GM18520 (cell line): ENCODE measurements around the gene GRIK4.

Source experiments
- ATAC-seq: cut with Tn5 transposase; IDR thresholded peaks from one replicate; pipeline ENCODE4 v1.9.1; 2021; ENCODE audit not compliant: unreplicated experiment

Gene GRIK4

DNA sequence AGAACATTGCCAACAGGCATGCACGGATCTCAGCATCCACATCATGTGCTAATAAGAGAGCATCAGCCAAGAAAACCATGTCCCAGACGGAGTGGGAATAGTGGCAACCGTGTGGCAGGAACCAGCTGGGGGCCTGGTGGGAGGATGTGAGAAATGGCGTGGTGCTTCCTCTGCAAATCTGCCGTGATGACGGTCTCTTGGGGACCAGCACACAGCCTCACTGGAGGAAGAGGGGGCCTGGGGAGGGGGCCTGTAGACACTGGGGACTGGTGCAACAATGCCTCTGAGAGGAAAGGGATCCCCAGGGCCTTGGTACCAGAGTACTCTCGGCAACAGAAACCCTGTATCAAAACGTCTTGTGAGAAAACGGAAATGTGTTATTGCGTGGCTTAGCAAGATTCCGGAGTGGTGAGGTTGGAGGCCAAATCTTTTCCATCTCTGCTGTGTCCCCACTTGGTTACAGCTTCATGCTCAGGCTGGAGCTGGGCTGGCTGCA, 358.0 kb downstream of the GRIK4 start:
- no peak for ATAC-seq

DNA sequence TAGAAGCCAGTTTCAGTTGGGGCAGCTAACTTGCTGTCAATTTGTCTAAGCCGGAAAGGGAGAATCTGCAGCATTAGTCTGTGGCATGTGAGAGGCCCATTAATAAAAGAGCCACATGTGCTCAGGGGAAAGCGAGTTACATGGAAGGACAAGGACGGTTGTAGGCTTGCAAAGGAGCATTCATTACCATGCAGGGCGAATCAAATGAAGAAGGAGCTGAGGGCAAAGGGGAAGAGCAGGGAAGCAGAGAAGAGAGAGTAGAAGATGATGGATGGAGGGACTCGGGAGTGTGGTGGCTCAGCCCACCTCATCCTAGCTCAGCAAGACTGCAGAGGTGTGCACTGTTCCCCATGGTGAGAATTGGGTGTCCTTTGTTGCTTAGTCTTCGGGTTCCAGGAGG, 359.6 kb downstream of the GRIK4 start:
- ATAC-seq = no peak

DNA sequence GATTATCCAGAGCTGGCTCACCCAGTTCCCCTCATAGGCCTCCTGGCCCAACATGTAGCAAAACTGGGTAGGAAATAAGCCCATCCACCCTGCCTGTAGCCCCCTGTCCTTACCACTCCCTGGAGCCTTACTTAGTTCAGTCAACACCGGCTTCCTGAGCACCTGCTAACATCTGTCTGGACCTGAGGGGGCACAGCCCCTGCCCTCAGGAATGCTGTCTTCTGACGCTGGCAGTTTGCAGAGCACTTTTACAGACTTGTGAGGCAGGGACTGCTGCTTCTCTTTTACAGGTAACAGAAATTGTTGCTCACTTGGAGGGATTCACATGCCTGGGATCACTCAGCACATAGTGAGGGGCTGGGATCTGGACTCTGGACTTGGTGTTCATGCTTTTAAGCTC, 360.4 kb downstream of the GRIK4 start:
- ATAC-seq = no peak

DNA sequence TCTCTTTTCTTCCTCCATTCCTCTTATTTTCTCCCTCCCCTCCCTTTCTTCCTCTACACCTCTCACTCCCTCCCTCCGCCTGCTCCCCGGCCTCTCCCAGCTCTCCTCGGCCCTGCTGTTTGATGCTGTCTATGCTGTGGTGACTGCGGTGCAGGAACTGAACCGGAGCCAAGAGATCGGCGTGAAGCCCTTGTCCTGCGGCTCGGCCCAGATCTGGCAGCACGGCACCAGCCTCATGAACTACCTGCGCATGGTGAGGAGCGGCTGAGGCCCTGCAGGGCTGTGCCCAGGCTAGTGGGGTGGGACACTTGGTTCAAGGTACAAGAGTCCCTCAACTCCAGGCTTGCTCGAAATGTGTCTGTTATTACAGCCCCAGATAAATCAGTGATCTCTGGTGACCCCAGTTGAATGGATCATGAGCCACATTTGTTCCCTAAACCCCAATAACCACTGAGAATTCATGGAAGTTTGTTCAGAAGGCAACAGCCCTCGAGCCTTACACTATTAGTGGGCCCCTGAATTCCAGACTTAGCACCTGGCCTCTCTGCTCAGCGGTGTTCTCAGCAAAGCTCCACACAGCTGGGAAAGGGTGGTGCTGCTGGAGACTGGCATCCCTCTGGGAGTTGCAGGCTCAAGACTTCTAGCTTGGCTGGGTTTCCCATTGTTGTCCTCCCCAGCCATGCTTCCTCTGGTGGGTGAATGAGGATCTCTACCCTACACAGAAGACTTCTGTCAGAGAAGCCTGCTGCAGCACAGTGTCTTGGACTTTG, 362.6 kb downstream of the GRIK4 start:
- ATAC-seq = no peak

DNA sequence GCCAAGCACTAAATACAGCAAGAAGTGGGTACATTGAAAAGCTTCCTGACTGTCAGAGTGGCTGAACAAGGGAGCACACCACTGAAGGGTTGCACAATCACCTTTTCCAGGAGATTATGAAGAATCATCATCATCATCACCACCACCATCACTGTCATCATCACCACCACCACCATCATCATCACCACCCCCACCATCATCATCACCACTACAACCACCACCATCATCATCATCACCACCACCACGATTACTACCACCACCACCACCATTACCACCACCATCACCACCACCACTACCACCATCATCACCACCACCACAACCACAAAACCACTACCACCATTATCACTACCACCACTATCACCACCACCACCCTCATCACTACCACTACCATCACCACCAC, 364.4 kb downstream of the GRIK4 start:
- ATAC-seq = no peak

DNA sequence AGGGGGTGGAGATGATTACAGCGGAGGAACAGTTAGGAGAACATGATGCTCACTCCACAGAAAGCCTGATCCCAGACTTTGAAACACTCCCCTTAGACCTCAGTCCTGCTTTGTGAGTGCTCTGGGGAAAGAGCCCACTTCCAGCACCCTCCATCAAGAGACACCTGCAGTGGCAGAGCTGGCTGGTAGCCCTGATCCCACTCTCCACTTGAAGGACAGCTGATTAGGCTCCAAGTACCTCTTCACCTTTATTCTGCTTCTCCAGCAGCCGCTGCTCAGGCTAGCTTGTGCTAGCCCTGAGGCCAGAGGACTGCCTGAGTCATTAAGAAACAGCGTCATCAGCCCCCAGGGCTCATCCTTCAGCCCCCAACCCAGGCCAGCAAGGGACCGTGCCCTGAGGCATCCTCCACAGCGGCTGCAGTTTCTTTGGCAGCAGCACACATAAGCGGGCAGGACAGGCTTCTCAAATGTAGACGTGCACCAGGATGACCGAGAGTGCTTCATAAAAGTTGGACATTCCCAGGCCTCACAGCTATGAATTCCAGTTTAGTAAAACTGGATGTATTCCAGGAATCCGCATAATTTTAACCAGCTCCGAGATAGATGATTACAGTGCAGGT, 366.3 kb downstream of the GRIK4 start:
- ATAC-seq = no peak

DNA sequence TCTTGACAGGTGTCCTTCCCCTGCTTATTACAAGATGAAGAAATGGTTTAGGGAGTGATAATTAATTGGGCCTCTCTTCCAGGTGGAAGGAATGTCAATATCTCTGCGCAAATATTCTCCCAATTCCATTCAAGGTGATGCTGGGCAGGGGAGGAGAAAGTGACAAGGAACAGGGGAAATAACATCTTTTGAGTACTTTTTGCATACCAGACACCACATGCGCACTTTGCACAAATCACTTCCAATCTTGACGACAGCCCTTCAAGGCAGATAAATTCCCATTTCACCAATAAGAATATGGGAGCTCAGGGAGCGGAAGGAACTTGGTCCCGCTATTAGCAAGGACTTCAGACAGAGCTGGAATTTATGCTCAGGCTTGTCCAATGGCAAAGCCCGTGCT, 367.2 kb downstream of the GRIK4 start:
- ATAC-seq = no peak

DNA sequence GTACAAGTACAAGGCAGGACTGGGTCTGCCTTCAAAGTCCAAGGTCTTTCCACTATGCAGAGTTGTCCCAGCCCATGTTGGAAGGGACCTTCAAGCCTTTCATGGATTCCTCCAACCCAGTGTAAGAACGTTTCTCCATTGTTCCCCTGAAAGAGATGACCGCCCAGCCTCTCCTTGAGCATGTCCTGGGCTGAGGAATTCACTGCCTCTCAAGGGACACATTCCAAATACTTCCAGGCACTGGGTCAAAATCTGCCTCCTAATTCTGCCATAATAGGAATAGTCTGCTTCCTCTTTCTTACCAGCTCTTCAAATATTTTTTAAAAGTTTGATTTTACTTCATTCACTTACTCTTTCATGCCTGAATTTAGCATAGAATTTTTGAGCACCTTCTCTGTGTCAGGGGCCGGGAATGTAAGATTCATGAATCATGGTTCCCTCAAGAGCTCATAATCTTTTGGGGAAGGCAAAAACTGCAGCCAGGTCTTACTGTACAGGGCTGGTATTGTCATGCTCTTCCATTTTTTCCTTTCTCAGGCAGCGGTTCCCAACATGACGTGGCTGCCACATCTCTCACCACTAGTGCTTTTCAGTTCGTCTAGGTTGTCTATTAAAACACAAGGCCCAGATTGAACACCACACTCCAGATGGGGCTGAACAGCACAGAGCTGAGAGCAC, 369.1 kb downstream of the GRIK4 start:
- no peak for ATAC-seq

DNA sequence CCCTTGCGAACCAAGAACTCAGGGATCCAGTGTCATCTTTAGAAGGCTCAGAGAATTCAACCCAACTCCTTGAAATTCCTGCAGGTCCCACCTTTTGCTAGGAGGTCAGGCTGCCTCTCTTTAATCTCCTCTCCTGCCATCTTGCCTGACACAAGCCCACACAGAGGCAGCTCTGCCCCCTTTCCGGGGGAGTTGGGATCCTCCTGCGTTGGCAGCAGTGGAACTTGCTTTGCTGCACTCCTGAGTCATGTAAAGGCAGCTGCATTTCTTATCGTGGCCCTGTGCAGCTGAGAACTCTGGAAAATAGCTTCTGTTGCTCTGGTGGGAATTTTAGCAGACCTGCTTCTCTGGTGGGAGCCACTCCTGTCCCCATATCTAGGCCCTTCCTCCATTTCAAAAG, 370.0 kb downstream of the GRIK4 start:
- no peak for ATAC-seq

DNA sequence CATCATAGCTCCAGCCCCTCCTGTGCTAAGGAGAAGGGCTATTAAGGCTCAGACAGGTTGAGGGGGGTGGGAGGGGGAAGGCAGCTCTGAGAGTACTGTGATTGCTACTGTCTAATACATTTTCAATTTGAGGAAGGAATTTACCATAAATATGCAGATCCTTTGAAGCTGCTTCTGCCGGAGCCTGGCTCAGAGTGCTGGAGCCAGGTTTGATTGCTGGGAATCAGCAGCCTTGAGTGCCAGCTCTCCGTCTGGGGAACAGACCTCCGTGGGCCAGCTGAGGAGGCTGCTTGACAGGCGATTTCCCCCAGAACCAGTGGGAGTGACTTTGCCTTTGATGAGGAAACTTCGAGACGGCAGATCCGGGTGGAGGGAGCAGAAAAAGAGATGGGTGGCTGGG, 370.6 kb downstream of the GRIK4 start:
- no peak for ATAC-seq

DNA sequence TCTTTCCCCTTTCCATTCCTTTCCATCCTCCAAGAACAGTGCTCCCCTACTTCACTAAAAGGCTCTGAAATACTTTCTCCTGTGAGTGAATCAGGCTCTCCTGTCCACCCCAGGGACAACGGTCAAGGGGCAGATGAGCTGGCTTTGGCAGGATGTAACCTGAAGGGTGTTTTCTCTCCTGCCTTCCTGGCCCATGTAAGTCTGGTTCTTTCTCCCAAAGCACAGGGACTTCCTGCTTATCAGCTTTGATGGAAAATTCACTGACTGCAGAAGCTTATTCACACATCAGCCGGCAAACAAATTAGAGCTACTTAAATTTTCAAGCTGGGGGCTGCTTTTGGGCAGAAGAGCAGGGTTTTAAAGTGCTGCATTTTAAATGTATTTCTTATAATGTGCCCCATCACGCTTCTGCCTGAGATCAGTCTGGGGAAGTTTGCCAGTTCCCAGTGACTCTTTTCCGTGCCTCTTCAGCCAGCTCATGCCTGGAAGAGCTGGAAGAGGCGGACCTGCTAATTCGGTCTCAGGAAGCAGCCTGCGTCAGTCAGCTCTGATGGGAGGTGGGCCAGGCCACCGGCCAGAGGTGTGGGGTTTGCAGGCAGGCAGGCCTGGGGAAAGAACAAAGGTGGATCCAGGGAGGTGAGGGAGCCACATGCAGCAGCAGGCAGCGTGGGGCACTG, 372.0 kb downstream of the GRIK4 start:
- ATAC-seq = no peak

DNA sequence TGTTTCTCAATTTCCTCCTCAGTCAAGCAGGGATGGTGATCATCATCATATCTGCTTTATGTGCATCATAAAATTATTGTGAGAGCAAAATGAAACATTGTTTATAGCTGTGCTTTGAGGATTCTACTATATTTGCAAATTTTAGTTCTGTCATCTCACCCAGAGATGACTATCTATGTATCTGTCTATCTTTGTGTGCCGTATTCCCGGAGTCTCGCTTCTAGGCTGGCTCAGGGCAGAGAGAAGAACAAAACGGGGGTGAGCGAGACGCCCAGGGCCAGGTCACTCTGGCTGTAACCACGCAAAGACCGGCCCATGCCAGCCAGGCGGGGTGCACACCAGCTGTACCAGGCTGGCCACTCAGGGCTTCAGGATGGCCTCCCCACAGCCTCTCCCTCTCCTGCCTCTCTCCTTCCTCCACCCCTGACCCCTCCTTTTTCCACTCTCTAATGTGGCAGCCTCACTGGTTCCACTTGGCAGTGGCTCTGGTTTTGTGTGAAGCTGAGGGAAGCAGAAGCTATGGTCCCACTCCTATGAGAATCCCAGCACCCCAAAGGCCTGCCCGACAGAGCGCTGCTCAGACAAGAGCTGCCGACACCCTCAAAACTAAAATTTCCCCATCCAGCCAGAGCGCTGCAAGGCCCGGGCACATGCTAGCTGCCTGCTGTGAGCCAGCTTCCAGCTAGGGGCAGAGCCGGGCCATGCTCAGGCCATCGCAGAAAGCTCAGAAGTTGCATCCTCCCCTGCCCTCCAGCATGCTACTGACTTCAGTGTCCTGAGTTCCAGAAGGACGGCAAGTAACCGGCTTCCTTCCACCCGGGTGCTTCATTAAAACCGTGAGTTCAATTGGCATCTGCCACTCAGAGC, 372.8 kb downstream of the GRIK4 start:
- ATAC-seq = no peak

DNA sequence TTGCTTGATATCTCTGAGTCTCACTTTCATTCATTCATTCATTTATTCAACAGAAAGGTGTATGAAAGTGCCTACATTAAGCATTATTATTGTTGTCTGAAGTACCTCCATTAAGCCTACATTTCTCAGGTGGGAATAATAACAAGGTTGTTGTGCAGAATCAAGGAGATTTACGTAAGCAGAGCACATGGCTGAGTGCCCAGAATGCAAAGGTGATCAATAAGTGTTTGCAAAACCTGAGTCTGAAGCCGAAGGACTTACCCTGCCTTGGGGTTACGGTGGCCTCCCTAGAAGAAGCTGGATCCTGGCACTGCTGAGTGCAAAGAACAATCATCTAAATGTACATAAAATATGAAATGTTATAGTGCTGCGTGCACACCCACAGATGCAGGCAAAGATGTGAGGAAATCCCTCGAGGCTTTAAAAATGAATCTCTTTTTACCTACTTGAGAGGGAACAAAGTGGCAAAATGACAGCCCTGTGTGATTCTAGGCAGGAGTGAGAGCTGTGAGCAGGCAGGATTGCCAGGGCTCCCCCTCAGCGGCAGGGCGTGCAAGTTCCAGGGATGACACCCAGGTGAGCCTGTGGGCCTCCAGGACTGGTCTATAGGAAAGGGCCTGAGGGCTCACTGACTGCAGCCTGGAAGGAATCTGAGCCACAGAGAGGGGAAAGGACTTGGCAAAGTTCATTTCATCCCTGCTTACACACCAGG, 379.2 kb downstream of the GRIK4 start:
- no peak for ATAC-seq

DNA sequence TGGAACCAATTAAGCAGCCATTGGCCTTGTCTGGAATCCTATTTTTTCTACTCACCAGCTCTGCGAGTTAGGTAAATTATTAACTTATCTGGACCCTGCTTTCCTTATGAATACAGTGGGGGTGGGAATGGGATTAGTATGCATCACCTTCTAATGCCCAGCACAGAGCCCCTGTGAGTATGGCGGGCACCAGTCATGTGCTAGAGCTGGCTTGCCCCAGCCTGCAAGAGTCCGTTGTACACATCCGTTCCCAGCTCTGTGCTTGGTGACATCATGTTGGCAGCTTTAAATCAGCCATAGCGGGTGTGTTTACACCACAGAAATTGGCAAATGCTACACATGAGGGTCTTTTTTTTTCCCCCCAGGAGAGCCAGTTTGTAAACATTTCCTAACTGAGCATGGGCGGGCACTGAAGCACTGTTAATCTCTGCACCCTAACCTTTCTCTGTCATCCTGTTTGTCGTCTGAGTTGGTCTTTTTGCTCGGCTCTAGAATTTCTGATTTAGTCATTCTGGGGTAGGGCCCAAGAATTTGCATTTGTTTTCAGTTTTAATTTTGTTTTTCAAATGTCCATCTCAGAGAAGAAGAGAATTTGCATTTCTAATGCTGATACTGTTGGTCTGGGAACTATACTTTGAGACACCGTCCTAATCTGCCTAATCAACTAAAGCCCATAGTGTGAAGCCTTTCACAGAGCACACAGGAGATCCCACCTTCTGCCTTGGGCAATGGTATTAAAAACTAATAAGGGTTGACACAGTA, 382.1 kb downstream of the GRIK4 start:
- ATAC-seq = peak; percentile 79

DNA sequence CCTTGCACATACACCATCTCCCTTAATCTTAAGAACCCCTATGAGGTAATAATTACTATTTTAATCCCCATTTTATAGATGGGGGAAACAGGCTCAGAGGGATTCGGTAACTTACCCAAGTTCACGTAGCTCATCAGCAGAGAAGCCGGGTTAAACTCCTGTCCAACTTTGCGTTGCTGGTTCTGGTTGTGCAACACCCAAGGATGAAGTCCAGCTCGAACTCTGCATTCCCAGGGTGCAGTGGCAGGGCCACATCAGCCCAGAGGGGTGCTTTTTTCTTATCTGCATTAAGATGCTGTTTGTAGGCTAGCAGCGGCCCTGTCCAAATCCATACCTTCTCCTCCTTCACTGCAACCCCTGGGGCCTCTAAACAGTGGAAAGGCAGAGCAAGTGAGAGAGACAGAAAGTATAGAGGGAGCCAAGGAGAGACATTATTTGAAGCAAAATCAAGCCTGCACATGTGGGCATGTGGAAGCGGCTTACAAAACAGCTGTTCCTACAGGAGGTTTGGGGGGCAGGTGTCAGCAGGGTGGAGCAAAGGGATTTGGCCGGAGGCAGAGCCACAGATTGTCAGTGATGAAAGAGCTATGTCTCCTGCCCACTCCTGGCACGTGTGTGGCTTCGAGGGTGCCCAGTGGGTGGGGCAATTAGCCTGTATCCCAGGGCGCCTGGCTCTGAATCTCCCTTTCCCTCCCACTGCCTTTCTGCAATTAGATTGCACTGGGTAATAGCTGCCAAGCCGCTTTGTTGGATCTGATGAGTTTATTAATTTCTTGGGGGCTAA, 382.8 kb downstream of the GRIK4 start:
- no peak for ATAC-seq

DNA sequence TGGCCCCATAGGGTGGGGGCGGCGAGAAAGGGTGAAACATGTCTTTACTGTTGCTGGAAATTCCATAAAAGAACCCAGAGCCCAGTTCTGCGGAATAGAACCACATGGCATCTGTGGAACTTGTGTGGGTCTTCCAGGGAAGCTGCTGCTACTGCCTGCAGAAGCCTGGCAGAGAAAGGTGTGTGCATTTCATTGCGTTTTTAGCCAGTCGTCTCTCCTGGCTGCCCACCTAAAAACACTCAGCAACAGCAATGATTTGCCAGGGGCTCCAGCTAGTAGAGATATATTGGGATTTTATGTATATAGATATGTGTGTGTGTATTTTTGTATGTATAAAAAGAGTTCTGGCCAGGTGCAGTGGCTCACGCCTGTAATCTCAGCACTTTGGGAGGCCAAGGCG, 385.1 kb downstream of the GRIK4 start:
- ATAC-seq = no peak

DNA sequence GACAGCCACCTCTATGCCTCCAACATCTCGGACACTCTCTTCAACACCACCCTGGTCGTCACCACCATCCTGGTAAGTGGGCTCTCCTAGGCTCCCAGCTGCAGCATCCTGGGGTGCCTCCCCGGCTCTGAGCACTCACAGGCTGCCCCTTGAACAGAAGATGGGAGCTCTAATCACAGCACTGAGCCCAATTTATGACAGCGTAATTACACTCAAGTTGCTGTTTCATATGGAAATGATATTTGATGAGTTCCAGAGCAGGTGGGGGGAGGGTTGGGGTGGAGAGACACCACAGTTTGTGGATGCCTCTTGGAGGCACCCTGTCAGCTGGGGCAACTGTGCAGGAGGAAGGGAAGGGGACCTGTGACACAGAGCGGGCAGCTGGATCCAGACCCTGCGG, 387.0 kb downstream of the GRIK4 start:
- no peak for ATAC-seq

DNA sequence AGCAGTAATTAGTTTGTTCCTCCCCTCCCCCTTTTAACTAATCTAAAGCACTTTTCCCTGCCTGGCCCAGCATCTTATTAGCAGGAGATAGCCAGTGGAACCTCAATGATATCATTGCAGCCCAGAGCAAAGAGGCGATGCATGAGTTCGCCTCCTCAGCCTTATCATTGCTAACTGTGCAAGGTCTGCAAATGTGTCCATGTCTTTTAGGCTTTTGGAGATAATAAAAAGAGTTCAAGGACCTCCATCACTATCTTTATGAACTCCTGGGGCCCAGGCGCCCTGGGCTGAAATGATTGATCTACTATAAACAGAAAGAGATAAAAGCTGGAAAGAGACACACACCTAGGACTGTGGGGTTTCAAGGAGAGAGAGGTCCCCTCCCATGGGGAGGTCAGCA, 388.2 kb downstream of the GRIK4 start:
- no peak for ATAC-seq

DNA sequence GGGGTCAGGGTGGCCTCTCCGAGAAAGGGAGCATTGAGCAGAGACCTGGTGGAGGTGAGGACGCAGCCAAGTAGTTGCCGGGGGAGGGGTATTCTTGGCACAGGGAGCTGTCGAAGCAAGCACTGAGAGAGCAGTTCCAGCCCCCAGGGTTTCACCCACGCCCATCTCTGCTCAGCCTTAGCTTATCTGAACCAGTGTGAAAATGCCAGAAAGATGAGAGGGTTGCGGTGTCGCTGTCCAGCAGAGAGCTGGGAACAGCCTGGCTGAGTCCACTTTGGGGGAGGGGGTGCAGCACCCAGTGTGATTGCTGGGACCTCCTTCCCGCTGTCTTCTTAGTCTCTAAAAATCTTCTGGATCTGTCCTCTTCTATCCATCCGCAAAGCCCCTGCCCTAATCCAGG, 389.1 kb downstream of the GRIK4 start:
- ATAC-seq = no peak
